AML-193 (cell line): ENCODE measurements around the gene PDSS2.
"Not testable (repeated sequence)": the region's sequence is repeated elsewhere in the genome, so short reads cannot be mapped to it uniquely, and the experiment has no call there.

Experiments
- DNase-seq, 2 experiments: peaks; one replicate each; lab custom pipeline; 2025; lab: John Stamatoyannopoulos, UW

PDSS2 gene

DNA sequence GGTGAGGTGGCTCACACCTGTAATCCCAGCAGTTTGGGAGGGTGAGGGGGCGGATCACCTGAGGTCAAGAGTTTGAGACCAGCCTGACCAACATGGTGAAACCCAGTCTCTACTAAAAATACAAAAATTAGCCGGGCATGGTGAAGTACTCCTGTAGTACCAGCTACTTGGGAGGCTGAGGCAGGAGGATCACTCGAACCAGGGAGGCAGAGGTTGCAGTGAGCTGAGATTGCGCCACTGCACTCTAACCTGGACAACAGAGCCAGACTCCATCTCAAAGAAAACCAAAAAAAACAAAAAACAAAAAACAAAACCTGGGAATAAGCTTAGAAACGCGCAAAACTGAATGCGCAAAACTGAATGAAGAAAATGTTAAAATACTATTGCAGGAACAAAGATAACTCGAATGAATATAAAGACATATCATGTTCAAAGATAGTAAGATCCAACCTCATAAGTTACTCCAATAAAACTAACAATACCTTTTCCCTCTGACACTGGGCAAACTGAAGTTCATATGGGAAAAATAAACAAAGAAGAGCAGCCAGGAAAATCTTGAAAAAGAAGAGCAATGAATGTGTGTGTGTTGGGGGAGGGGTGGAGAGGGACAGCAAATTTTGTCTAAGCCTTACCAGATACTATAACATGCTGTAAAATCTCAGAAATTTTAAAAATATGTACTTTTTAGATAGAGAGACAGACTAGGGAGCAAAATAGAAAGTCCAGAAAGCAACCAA, 243.0 kb downstream of the PDSS2 start:
- no peak for DNase-seq

DNA sequence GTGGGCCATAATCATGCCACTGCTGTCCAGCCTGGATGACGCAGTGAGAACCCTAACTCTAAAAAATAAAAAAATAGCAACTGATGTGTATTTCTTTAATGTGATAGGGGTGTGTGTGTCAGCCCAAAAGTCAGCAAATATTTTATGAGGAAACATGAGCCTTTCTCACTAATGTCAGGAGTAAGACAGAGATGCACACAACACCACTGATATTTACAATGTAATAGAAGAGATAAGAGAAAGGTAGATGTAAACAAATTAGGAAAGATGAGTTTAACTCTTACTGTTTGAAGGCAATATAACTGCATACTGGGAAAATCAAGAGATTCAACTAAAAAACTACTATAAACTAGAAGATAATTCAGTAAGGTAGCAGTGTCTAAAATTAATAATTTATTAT, 244.0 kb downstream of the PDSS2 start:
- no peak for DNase-seq

DNA sequence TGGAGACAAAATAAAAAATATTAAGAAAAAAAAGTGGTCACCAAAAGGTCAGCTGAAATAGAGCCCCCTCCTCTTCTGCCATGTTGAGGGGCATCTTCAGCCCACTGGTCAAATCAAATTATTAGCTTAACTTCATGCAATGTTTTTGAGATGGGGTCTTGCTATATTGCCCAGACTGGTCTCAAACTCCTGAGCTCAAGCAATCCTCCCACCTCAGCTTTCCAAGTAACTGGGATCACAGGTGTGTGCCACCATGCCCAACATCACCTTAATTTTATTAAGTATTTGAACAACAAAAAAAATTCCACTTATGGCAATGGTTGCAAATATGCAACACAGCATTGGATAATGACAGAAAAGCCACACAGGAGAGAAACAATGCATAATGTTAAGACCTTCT, 244.7 kb downstream of the PDSS2 start:
- DNase-seq: no peak

DNA sequence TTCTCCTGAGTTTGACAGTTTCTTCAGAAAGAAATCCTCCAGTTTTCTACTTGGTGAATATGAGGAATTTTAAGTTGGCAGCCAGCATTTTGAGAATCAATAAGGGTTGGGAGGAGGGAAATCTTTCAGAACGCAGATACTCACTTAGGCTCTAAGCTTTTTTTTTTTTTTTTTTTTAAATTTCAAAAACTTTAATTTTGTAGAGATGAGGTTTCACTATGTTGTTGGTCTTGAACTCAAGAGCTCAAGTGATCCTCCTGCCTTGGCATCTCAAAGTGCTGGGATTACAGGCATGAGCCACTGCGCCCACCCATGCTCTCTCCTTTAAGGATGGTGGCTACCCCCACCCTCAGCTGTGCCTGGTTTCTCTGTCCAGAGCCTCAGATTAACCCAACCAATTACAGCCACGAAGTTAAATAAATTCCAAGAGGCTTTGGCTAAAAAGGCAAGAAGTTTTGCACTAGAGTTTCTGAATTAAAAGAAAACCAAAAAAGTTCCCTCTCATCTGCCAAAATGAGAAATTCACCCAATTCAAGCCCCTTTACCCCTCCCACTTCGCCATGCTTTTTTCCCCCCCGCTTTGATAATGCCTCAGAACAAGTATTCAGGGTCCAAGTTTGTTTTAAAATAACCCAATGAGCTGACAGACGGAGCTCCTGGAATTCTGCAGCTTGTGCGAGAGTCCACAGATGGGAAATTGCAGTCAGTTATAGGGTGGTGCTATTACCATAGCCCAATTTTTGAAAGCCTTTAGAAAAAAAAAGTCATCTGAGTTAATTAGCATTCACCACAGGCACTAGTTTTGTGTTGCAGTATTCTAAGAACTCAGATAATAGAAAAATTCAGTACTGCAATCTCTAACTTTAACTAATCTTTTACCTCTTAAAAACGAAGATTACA, 249.7 kb downstream of the PDSS2 start:
- no peak for DNase-seq

DNA sequence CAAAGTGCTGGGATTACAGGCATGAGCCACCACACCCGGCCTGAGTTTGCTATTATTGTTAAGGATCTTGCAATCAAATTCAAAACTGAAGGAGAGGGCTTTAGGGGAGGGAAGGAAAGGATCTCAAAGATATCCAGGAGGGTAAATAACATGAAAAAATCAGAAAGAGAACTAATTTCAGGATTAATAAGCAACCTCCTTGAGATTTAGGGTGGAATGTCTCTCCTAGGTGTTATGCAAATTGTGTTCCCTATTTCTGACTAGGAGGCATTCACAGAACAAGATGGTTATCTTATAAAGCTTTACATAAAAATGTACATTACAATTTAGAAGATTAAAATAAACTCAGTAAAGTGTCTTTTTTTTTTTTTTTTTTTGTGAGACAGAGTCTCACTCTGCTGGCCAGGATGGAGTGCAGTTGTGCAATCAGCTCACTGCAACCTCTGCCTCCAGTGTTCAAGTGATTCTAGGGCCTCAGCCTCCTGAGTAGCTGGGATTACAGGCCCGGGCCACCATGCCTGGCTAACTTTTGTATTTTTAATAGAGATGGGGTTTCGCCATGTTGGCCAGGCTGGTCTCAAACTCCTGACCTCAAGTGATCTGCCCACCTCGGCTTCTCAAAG, 252.0 kb downstream of the PDSS2 start:
- no peak for DNase-seq

DNA sequence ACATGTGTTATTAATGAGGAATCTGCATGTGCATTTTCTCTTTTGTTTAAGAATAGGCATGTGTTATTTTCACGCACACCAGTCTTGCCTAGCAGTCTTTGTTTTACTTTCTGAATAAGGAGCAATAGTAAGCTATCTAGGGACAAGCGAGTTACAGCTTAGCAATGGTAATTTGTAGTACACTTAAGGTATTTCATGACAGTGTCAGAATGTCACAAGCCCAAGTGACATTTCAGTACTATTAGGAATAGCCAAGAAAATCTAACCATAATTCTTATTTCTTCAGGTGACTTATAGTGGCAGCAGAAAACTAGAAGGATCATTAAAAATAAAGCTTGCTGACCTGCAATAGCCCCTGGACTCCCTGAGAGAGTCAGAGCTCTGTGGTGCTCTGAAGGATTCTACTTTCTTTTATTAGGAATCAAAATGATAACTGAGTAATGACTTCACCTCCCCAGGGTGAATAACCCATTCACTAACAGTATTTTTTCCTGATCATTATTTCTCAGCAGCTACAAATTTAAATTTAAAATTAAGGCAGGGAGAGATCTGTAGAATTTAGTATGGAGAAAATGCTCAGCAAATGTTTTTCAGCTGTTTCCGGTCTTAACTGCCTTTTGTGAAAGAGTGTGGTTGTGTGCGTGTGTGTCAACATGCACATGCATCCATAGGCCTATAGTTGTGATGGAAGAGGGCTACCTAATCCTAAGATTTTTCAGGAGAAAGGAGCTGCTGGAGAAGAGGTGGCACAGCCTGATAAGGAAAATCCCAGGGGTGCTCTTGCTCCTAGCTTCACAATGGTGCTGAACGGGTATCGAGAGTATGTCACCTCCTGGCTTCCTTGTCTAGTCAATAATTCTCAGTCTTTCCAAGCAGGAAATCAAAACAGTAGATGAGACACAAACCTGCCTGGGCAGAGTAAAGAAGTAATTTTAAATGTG, 254.0 kb downstream of the PDSS2 start:
- DNase-seq: no peak

DNA sequence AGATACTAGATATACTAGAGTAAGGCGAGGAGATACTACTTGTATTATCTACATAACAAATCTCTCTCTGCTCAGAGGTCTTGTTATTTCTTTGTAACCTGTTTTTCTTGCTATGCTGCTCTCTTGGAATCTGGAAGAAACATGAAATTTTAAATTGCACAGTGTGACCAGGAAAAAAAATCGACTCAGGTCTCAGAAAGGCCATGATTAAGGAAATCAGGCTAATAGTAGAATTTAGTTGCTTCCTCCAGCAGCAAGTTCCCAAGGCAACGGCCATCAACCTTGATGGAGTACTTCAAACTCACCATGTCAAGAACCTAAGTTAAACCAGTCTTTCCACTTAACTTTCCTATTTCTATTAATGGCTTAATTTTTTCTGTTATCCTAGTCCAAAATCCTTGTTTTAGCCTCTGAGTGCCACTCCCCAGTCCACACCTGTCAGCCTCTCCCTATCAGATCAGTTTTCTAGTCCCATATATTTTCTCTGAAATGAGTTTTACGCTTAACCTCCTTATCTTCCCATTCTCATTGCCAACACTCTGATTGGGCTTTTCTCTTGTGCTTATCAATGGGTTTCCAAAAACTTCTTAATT, 256.4 kb downstream of the PDSS2 start:
- no peak for DNase-seq

DNA sequence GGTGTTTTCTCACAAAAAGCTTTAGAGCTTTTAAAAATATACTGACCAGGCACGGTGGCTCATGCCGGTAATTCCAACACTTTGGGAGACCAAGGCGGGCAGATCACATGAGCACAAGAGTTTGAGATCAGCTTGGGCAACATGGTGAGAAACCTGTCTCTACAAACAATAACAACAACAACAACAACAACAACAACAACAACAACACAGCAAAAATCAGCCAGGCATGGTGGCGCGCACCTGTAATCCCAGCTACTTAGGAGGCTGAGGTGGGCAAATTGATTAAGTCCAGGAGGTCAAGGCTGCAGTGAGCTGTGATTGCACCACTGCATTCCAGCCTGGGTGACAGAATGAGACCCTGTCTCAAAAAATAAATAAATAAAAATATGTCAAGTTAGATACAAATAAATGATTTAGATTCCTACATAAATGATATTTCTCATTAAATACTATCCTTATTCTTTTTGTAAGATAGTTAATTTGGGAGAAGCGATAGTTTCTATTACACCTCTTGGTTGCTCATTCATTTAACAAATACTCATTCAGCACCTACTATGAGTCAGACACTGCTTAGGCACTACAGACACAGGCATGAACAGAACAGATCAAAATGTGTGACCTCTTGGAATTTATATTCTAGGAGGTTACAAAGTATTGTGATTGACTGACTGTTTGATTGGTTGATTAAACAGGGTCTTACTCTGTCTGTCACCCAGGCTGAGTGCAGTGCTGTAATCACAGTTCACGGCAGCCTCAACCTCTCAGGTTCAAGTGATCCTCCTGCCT, 260.5 kb downstream of the PDSS2 start:
- no peak for DNase-seq

DNA sequence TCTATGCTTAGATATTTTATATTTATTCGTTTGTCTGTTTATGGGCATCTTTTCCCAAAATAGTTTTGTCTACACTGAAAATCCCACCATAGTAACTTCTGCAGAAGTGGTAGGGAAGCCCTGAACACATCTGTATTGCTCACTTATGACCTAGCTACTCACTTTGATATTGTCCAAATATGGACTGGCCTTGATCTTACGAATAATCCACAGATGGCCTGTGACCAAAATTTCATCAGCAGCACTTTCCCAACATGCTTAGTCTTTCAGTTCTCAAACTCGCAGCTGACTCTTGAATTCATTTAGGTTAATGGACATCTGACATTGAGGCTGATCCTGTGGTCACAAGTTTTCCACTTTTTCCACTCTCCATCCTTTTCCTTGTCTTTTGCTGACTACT, 263.2 kb downstream of the PDSS2 start:
- no peak for DNase-seq

DNA sequence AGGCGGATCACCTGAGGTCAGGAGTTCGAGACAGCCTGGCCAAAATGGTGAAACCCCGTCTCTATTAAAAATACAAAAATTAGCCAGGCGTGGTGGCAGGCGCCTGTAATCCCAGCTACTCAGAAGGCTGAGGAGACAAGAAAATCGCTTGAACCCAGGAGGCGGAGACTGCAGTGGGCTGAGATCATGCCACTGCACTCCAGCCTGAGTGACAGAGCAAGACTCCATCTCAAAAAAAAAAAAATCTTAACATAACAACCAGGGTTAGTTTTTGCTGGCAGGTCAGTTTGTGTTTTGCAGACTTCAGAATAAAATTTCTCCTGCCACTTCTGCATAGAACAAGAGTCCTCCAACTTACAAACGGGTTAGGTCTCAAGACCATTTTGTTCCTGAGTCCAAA, 264.6 kb downstream of the PDSS2 start:
- not testable (repeated sequence) for DNase-seq

DNA sequence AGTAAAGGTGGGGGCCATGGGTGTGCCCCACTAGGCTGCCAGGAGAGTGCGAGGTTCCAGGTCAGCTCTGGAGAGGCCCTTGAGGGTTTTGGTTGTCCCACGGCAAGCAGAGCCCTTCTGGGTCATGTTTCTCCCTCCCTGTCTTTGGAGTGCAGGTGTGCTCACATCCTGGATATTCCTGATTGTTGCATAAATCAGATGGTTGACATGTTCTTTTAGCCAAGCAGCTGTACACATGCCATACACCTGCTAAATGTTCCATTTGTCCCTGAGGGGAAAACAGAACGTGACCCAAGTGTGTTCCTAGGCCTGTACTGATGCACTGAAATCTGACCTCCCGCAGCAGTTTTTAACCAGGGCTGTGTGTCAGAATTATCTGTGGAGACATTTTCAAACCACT, 266.5 kb downstream of the PDSS2 start:
- DNase-seq: no peak

DNA sequence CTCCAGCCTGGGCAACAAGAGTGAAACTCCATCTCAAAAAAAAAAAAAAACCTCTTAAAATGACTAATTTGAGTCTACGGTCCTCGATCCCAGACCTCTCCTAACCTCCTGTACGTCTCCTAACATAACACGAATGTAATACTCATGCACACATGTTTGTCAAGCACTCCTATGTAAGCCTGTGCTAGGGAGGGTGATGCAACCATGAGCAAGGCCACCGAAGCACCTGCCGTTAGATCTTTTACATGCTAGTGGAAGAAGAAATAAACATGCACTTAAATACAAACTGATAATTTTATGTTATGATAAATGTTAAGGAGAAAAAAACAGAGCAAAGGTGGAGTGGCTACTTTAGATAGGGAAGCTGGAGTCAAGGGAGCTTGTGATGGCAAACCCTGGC, 271.7 kb downstream of the PDSS2 start:
- no peak for DNase-seq

DNA sequence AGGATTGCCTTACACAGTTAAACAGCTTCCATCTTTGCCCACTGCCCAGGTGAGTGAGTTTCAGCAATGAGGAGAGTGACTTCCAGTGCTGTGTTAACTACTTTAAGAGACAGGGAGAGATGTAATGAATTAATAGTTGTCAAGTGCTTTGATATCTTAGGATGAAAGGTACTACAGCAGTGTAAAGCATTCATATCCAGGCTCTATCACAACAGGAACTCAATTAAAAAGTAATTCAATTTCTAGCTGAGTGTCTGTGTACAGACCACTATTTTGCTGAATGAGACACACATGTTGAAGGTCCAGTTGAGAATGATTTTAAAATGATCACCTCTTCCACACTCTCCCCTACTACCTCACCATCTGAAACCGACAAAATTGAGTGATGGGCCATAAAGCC, 273.3 kb downstream of the PDSS2 start:
- DNase-seq: no peak

DNA sequence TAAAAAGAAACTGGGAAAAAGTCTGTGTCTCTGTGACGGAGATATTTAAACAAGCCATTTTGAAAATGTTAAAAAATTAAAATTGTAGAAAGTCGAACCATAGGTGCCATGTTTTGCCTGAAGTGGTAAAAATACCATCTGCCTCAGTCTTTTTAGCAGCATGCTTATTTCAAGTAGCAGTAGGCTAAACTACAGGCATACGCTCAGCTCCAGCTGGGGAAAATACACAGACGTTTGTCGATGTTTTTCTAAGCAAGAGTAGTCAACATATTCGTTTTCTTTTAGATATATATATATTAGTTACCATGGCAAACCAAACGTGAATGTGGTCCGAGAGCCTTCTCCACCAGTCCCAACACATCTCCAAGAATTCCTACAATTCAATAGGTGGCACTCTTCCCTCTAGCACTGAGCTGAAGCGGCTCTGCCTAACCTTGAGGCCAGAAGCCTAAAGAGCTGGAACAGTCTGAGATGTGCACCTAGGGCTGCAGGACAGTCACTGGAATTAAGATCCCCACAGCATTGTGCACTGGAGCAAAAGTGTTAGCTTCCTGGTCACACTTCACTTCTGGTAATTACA, 273.9 kb downstream of the PDSS2 start:
- no peak for DNase-seq

DNA sequence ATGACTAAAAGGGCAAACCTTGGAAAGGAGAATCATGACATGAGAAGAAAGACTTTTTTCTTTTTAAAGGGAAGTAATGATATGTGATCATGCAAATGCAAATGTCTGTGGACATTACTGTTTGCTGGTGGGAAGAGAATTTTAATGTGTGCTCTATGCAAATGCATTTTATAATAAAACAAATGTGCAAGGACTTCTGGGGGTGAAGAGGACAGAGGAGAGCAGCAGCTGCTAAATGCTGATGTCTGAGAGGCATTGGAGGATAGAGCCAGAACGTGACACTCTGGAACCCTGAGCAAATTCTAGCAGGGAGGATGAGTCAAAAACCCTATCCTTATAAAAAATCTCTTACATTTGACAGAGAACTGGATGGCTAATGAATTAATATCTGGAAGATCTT, 274.9 kb downstream of the PDSS2 start:
- DNase-seq: no peak

DNA sequence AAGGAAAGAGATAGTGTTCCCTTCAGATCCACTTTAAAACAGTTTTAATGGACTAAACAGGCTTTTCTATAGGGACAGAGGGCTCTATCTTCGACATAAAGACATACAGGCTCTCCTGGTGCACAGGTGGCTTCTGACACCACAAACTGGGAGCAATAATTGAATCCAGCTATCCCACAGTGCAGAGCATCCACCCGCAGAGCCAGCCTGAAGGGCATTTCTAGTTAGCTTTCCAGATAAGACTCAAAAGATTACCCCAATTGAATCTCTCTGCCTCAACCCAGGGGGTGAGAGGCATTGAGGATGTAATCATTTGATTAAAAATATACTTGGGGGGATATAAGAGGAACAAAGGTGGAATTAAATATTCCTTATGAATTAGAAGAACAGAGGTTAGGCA, 279.3 kb downstream of the PDSS2 start:
- no peak for DNase-seq

DNA sequence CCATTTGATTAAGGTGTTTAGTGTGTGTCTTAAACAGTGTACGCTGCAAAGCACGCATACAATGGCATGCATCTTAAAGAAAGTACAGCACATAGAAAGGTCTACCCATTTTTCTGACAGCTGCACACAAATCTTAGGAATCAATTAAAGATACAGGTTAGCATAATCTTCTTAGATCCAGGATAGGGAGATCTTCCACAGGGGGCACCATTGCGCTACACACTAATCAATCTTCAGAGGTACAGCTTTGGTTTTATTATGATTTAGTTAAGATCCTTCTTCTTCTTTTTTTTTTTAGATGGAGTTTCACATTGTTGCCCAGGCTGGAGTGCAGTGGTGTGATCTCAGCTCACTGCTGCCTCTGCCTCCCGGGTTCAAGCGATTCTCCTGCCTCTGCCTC, 280.4 kb downstream of the PDSS2 start:
- peak; percentile 24 to 48 for DNase-seq

DNA sequence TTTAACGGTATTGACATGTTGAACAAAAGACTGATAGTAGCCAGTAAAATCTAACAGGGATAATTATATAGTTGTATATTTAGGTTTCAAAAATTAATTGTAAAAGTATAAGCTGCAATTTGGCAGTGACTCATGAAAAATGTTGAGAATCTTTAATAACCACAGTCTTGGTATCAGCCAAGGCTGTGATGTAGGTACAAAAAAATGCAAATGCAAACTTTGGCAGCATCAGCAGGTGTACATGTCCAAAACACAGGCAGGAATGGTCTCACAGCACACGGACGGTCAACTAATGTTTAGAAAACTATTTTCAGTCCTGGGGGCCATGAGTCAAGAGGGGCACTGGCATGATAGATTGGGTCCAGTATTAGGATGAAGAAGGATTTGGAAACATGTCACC, 285.6 kb downstream of the PDSS2 start:
- no peak for DNase-seq

DNA sequence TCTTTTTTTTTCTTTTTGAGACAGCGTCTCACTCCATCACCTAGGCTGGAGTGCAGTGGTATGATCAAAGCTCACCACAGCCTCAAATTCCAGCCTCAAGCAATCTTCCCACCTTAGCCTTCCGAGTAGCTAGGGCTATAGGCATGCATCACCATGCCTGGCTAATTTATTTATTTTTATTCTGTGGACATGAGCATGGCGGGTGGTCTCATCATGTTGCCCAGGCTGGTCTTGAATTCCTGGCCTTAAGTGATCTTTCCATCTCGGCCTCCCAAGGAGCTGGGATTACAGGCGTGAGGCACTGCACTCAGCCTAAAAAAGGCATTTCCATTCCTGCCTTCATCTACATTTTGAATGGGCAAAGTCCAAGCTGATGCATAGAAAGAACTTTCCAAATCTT, 287.9 kb downstream of the PDSS2 start:
- no peak for DNase-seq

DNA sequence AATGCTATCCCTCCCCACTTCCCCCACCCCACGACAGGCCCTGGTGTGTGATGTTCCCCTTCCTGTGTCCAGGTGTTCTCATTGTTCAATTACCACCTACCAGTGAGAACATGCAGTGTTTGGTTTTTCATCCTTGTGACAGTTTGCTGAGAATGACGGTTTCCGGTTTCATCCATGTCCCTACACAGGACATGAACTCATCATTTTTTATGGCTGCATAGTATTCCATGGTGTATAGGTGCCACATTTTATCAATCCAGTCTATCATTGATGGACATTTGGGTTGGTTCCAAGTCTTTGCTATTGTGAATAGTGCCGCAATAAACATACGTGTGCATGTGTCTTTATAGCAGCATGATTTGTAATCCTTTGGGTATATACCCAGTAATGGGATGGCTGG, 295.1 kb downstream of the PDSS2 start:
- not testable (repeated sequence) for DNase-seq
